GM18498 (cell line): ENCODE data around the gene HCRT.
"Not testable (repeated sequence)": the region's sequence is repeated elsewhere in the genome, so short reads cannot be mapped to it uniquely, and the experiment has no call there.

ENCODE experiments used
- ATAC-seq: cut with Tn5 transposase; IDR thresholded peaks from one replicate; pipeline ENCODE4 v1.9.1; 2021; ENCODE audit warnings: mild to moderate bottlenecking, moderate library complexity; ENCODE audit not compliant: unreplicated experiment

Gene HCRT

GRCh38 chr17:42141382-42141781, 43.9 kb downstream of the HCRT start:
- ATAC-seq, result no peak

GRCh38 chr17:42140690-42141089, 44.6 kb downstream of the HCRT start:
- not testable (repeated sequence) for ATAC-seq

- ATAC-seq, result no peak
These were observed 46.3 kb downstream of the HCRT start for GRCh38 chr17:42138749-42139492.

- no peak for ATAC-seq
These were observed 48.6 kb downstream of the HCRT start for GRCh38 chr17:42136654-42137051.

GRCh38 chr17:42135664-42136653, 49.3 kb downstream of the HCRT start:
- ATAC-seq, result no peak

GRCh38 chr17:42135151-42135550, 50.1 kb downstream of the HCRT start:
- no peak for ATAC-seq
